HEK293 (cell line): ENCODE data around the gene EIF4A2.

Source experiments
- KLF7 ChIP-seq: fragments of 450-650 bp; formaldehyde crosslinking; IDR thresholded peaks from 2 replicates; pipeline ENCODE4 v1.5.1; 2016; ENCODE audit warnings: missing biosample characterization, missing genetic modification characterization, borderline replicate concordance
- KLF8 ChIP-seq: fragments of 450-650 bp; formaldehyde crosslinking; IDR thresholded peaks from 2 replicates; pipeline ENCODE4 v1.5.1; 2016; ENCODE audit warnings: missing biosample characterization, missing genetic modification characterization
- MZF1 ChIP-seq: fragments of 450-650 bp; formaldehyde crosslinking; IDR thresholded peaks from 2 replicates; pipeline ENCODE4 v1.5.1; 2017; ENCODE audit warnings: missing biosample characterization, missing genetic modification characterization, borderline replicate concordance
- OSR2 ChIP-seq: fragments of 450-650 bp; formaldehyde crosslinking; IDR thresholded peaks from 2 replicates; pipeline ENCODE4 v1.5.1; 2016; ENCODE audit warnings: missing biosample characterization, missing genetic modification characterization
- ZBTB17 ChIP-seq: fragments of 450-650 bp; formaldehyde crosslinking; IDR thresholded peaks from 2 replicates; pipeline ENCODE4 v1.5.1; 2016; ENCODE audit warnings: missing biosample characterization, missing genetic modification characterization
- ZNF155 ChIP-seq: fragments of 450-650 bp; formaldehyde crosslinking; IDR thresholded peaks from 2 replicates; pipeline ENCODE4 v1.5.1; 2016; ENCODE audit warnings: missing biosample characterization, missing genetic modification characterization
- ZNF214 ChIP-seq: fragments of 450-650 bp; formaldehyde crosslinking; IDR thresholded peaks from 2 replicates; pipeline ENCODE4 v1.5.1; 2017; ENCODE audit warnings: missing biosample characterization, mild to moderate bottlenecking, missing genetic modification characterization, borderline replicate concordance
- ZNF239 ChIP-seq: fragments of 450-650 bp; formaldehyde crosslinking; IDR thresholded peaks from 2 replicates; pipeline ENCODE4 v1.5.1; 2016; ENCODE audit warnings: missing biosample characterization, missing genetic modification characterization
- ZNF274 ChIP-seq, 2 experiments: fragments of 200-500 bp in 1 of 2; fragments of 450-650 bp in 1 of 2; sonication (Bioruptor generic) in 1 of 2; formaldehyde crosslinking in 1 of 2; IDR thresholded peaks; 2 replicates each; pipeline versions ENCODE4 v1.5.1 to v1.6.1; 2014 to 2016; ENCODE audit warnings: borderline replicate concordance in 1 of 2, inconsistent platforms in 1 of 2, low read length in 1 of 2, missing biosample characterization in 1 of 2, missing genetic modification characterization in 1 of 2
- ZNF324 ChIP-seq: fragments of 450-650 bp; formaldehyde crosslinking; IDR thresholded peaks from 2 replicates; pipeline ENCODE4 v1.5.1; 2016; ENCODE audit warnings: missing biosample characterization, missing genetic modification characterization
- ZNF335 ChIP-seq: fragments of 450-650 bp; formaldehyde crosslinking; conservative IDR thresholded peaks from 2 replicates; pipeline ENCODE4 v1.5.1; 2016; ENCODE audit warnings: missing biosample characterization, missing genetic modification characterization
- ZNF341 ChIP-seq: fragments of 450-650 bp; formaldehyde crosslinking; IDR thresholded peaks from 2 replicates; pipeline ENCODE4; 2016; ENCODE audit warnings: low read depth, missing biosample characterization, missing genetic modification characterization
- ZNF362 ChIP-seq: fragments of 450-650 bp; formaldehyde crosslinking; IDR thresholded peaks from 2 replicates; pipeline ENCODE4 v1.5.1; 2016; ENCODE audit warnings: missing biosample characterization, missing genetic modification characterization
- ZNF394 ChIP-seq: fragments of 450-650 bp; formaldehyde crosslinking; IDR thresholded peaks from 2 replicates; pipeline ENCODE4 v1.5.1; 2016; ENCODE audit warnings: missing biosample characterization, missing genetic modification characterization, mild to moderate bottlenecking, moderate library complexity, borderline replicate concordance
- ZNF558 ChIP-seq: fragments of 450-650 bp; formaldehyde crosslinking; IDR thresholded peaks from 2 replicates; pipeline ENCODE4 v1.5.1; 2016; ENCODE audit warnings: missing biosample characterization, missing genetic modification characterization
- ZNF580 ChIP-seq: fragments of 450-650 bp; formaldehyde crosslinking; IDR thresholded peaks from 2 replicates; pipeline ENCODE4 v1.5.1; 2016; ENCODE audit warnings: missing biosample characterization, missing genetic modification characterization
- ZNF596 ChIP-seq: fragments of 450-650 bp; IDR thresholded peaks from 2 replicates; pipeline ENCODE4 v1.5.0; 2018; ENCODE audit warnings: missing biosample characterization, mild to moderate bottlenecking, missing genetic modification characterization, moderate library complexity
- ZNF626 ChIP-seq: fragments of 450-650 bp; sonication (Bioruptor Pico); formaldehyde crosslinking; IDR thresholded peaks from 2 replicates; pipeline ENCODE4 v1.5.1; 2018; ENCODE audit warnings: missing biosample characterization, missing genetic modification characterization, inconsistent platforms
- ZNF639 ChIP-seq: fragments of 450-650 bp; formaldehyde crosslinking; IDR thresholded peaks from 2 replicates; pipeline ENCODE4 v1.5.1; 2016; ENCODE audit warnings: missing biosample characterization, missing genetic modification characterization
- ZNF76 ChIP-seq: fragments of 450-650 bp; formaldehyde crosslinking; IDR thresholded peaks from 2 replicates; pipeline ENCODE4; 2016; ENCODE audit warnings: low read depth, missing biosample characterization, missing genetic modification characterization, borderline replicate concordance
- ZNF768 ChIP-seq: fragments of 450-650 bp; formaldehyde crosslinking; IDR thresholded peaks from 2 replicates; pipeline ENCODE4 v1.5.1; 2018; ENCODE audit warnings: missing biosample characterization, mild to moderate bottlenecking, missing genetic modification characterization
- ZSCAN23 ChIP-seq: fragments of 450-650 bp; formaldehyde crosslinking; IDR thresholded peaks from 2 replicates; pipeline ENCODE4 v1.5.1; 2016; ENCODE audit warnings: missing biosample characterization, missing genetic modification characterization
- ZSCAN30 ChIP-seq: fragments of 450-650 bp; IDR thresholded peaks from 2 replicates; pipeline ENCODE4 v1.5.1; 2018; ENCODE audit warnings: missing biosample characterization, mild to moderate bottlenecking, missing genetic modification characterization, moderate library complexity
- TF ChIP-seq, protein P1 (sequence below): fragments of 450-650 bp; formaldehyde crosslinking; IDR thresholded peaks from 2 replicates; pipeline ENCODE4 v1.5.1; 2017; ENCODE audit warnings: missing biosample characterization, mild to moderate bottlenecking, missing genetic modification characterization, moderate library complexity
- TF ChIP-seq, protein P2 (sequence below): fragments of 450-650 bp; formaldehyde crosslinking; IDR thresholded peaks from 2 replicates; pipeline ENCODE4 v1.5.1; 2016; ENCODE audit warnings: missing biosample characterization, missing genetic modification characterization, borderline replicate concordance
- TF ChIP-seq, protein P3 (sequence below): fragments of 450-650 bp; formaldehyde crosslinking; IDR thresholded peaks from 2 replicates; pipeline ENCODE4 v1.5.1; 2016; ENCODE audit warnings: missing biosample characterization, missing genetic modification characterization

Gene EIF4A2

GRCh38 chr3:186783058-186783730 is at the start of gene EIF4A2 (continued):
- TF ChIP-seq ZNF335 (peak; percentile 84; the same call in 1 of the 2 replicates), ZNF596 (peak; percentile 20; the same call in 1 of the 2 replicates), ZNF639 (tag by site-specific recombination) (peak; percentile 96), ZNF626 (tag by site-specific recombination) (peak; percentile 85; the same call in 1 of the 2 replicates), ZNF768 (no peak), ZNF324 (tag by site-specific recombination) (peak; percentile 84; the same call in 1 of the 2 replicates), ZNF214 (no peak), ZNF341 (tag by site-specific recombination) (peak; percentile 70), ZNF394 (tag by site-specific recombination) (peak; percentile 62), KLF8 (tag by site-specific recombination) (peak; percentile 88), ZNF239 (0 out of 2 replicates have a peak, but pooled peaks have one; percentile 13), ZNF155 (no peak), ZNF274 (IDR thresholded peaks at IDR 0.05; ENCODE audit: low read length) (no peak), ZNF274 (tag by site-specific recombination; IDR thresholded peaks at IDR 0.05; ENCODE audit: borderline replicate concordance) (no peak), ZNF558 (peak; percentile 60; the same call in 1 of the 2 replicates), MZF1 (tag by site-specific recombination) (0 out of 2 replicates have a peak, but pooled peaks have one; percentile 10), ZSCAN30 (tag by site-specific recombination) (0 out of 2 replicates have a peak, but pooled peaks have one; percentile 39), ZBTB17 (tag by site-specific recombination) (peak; percentile 44; the same call in 1 of the 2 replicates), KLF7 (tag by site-specific recombination) (peak; percentile 86), ZNF362 (tag by site-specific recombination) (0 out of 2 replicates have a peak, but pooled peaks have one; percentile 8), ZNF580 (tag by site-specific recombination) (0 out of 2 replicates have a peak, but pooled peaks have one; percentile 67), ZNF76 (tag by site-specific recombination) (peak; percentile 72), OSR2 (tag by site-specific recombination) (0 out of 2 replicates have a peak, but pooled peaks have one; percentile 25), ZSCAN23 (tag by site-specific recombination) (0 out of 2 replicates have a peak, but pooled peaks have one; percentile 50)
- TF ChIP-seq, protein P1, sequence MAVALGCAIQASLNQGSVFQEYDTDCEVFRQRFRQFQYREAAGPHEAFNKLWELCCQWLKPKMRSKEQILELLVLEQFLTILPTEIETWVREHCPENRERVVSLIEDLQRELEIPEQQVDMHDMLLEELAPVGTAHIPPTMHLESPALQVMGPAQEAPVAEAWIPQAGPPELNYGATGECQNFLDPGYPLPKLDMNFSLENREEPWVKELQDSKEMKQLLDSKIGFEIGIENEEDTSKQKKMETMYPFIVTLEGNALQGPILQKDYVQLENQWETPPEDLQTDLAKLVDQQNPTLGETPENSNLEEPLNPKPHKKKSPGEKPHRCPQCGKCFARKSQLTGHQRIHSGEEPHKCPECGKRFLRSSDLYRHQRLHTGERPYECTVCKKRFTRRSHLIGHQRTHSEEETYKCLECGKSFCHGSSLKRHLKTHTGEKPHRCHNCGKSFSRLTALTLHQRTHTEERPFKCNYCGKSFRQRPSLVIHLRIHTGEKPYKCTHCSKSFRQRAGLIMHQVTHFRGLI (tag by site-specific recombination), result peak; percentile 100
- TF ChIP-seq, protein P2, sequence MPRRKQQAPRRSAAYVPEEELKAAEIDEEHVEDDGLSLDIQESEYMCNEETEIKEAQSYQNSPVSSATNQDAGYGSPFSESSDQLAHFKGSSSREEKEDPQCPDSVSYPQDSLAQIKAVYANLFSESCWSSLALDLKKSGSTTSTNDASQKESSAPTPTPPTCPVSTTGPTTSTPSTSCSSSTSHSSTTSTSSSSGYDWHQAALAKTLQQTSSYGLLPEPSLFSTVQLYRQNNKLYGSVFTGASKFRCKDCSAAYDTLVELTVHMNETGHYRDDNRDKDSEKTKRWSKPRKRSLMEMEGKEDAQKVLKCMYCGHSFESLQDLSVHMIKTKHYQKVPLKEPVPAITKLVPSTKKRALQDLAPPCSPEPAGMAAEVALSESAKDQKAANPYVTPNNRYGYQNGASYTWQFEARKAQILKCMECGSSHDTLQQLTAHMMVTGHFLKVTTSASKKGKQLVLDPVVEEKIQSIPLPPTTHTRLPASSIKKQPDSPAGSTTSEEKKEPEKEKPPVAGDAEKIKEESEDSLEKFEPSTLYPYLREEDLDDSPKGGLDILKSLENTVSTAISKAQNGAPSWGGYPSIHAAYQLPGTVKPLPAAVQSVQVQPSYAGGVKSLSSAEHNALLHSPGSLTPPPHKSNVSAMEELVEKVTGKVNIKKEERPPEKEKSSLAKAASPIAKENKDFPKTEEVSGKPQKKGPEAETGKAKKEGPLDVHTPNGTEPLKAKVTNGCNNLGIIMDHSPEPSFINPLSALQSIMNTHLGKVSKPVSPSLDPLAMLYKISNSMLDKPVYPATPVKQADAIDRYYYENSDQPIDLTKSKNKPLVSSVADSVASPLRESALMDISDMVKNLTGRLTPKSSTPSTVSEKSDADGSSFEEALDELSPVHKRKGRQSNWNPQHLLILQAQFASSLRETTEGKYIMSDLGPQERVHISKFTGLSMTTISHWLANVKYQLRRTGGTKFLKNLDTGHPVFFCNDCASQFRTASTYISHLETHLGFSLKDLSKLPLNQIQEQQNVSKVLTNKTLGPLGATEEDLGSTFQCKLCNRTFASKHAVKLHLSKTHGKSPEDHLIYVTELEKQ (tag by site-specific recombination), result no peak; the same call in 1 of the 2 replicates
- TF ChIP-seq, protein P3, sequence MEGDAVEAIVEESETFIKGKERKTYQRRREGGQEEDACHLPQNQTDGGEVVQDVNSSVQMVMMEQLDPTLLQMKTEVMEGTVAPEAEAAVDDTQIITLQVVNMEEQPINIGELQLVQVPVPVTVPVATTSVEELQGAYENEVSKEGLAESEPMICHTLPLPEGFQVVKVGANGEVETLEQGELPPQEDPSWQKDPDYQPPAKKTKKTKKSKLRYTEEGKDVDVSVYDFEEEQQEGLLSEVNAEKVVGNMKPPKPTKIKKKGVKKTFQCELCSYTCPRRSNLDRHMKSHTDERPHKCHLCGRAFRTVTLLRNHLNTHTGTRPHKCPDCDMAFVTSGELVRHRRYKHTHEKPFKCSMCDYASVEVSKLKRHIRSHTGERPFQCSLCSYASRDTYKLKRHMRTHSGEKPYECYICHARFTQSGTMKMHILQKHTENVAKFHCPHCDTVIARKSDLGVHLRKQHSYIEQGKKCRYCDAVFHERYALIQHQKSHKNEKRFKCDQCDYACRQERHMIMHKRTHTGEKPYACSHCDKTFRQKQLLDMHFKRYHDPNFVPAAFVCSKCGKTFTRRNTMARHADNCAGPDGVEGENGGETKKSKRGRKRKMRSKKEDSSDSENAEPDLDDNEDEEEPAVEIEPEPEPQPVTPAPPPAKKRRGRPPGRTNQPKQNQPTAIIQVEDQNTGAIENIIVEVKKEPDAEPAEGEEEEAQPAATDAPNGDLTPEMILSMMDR (tag by site-specific recombination), result no peak
